K562 treated with DMSO at 1 percent for 12 hours (cell line): ENCODE measurements around the gene DENND2C. TPM values are rescaled to one million over a fixed set of nuclear protein-coding genes. Genes with fewer than 3 reads are reported as not detected.

ENCODE experiments used
- total RNA-seq: library from RNA; unstranded; fragments of 300-600 nt; gene quantifications from 2 replicates; pipeline ENCODE4 v1.2.3, GENCODE V29; 2022; ENCODE audit not compliant: insufficient read depth

The DENND2C gene
- 0.44 TPM in 1 of 2 replicates, not detected in the other for total RNA-seq

GRCh38 chr1:114669562-114670082 lies at the start of gene DENND2C:
Gene DENND2C, minus strand, starts transcription at chr1:114670049. Its CDS starts 44,065 bp downstream, at chr1:114625984.

GRCh38 chr1:114716304-114717170 lies 46.7 kb upstream of the DENND2C start, which contains the start of gene NRAS:
Gene NRAS, minus strand, starts transcription at chr1:114716771. Its CDS starts 611 bp downstream, at chr1:114716160.

GRCh38 chr1:114695430-114696058 lies 25.7 kb upstream of the DENND2C start, which contains the start of gene AMPD1:
Gene AMPD1, minus strand, starts transcription at chr1:114695546. Its CDS starts 75 bp downstream, at chr1:114695471.

GRCh38 chr1:114581335-114582287 lies 88.2 kb downstream of the DENND2C start, which contains the start of gene BCAS2:
Gene BCAS2, minus strand, starts transcription at chr1:114581615. Its CDS starts 24 bp downstream, at chr1:114581591.

Other genes starting within 250 kb of the DENND2C start
- 8.7 and 29.2 TPM in 2 replicates for gene TRIM33, start 158.8 kb downstream of the DENND2C start, total RNA-seq
- gene BCAS2, start 88.4 kb downstream of the DENND2C start, total RNA-seq: 31.6 and 67.3 TPM in 2 replicates
- gene AMPD1, start 25.5 kb upstream of the DENND2C start, total RNA-seq: not detected in 2 replicates
- 14.2 and 35.4 TPM in 2 replicates for gene NRAS, start 46.7 kb upstream of the DENND2C start, total RNA-seq
- gene CSDE1, start 87.9 kb upstream of the DENND2C start, total RNA-seq: 96.8 and 229 TPM in 2 replicates
- gene SIKE1, start 110.6 kb upstream of the DENND2C start, total RNA-seq: 12.1 and 89.3 TPM in 2 replicates
- gene SYCP1, start 184.8 kb upstream of the DENND2C start, total RNA-seq: not detected in 2 replicates